NOMO-1 treated with DMSO at 0.1 percent for 48 hours (cell line): Measurements from ENCODE around the gene TM4SF4.

Source experiments
- DNase-seq: peaks from one replicate; lab custom pipeline; 2025; ENCODE audit not compliant: unreplicated experiment; lab: John Stamatoyannopoulos, UW

TM4SF4 gene

GRCh38 chr3:149511040-149511626, 36.6 kb downstream of the TM4SF4 start:
- no peak for DNase-seq

- DNase-seq: peak; percentile 48
Observed at GRCh38 chr3:149512073-149512782, 37.7 kb downstream of the TM4SF4 start.

DNA sequence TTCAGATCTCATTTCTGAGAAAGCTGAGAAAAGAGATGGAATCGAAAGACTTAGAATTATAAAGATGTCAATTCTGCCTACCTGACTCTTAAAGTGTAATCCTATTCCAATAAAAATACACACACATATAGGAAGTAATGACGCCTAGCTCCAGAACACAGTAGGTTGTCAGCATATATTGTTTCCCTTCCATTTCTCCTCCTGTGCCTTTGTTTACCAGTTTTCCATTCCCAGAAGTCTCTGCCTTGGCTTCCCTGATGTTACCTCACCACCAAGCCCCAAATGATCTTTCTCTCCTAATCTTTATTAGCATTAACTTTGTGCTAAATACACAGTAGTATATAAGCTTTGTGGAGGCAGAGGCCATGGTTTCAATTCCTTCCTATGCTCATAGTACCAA, 40.0 kb downstream of the TM4SF4 start:
- DNase-seq: no peak

GRCh38 chr3:149515249-149515648, 40.8 kb downstream of the TM4SF4 start:
- DNase-seq: no peak

GRCh38 chr3:149516920-149517319, 42.4 kb downstream of the TM4SF4 start:
- DNase-seq: no peak

DNA sequence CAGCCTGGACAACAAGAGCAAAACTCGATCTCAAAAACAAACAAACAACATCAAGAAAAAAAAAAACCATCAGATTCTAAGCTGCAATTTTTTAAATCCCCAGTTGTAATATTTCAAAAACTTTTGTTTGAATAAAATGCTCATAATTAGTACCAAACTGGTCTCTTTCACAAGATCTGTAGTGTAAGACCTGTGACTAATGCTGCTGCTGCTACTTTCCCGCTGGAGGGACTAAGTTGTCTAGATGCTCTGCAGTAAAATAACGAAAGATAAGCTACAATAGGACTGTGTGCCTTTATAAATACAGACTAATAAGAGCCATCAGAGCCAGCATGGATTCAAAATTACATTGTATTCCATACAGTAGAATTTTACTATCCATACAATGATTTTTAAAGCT, 45.4 kb downstream of the TM4SF4 start:
- no peak for DNase-seq

GRCh38 chr3:149523512-149524299, 49.2 kb downstream of the TM4SF4 start:
- no peak for DNase-seq

- no peak for DNase-seq
Observed at GRCh38 chr3:149527531-149528339, 53.2 kb downstream of the TM4SF4 start.

GRCh38 chr3:149528340-149528650, 53.8 kb downstream of the TM4SF4 start:
- DNase-seq: no peak

DNA sequence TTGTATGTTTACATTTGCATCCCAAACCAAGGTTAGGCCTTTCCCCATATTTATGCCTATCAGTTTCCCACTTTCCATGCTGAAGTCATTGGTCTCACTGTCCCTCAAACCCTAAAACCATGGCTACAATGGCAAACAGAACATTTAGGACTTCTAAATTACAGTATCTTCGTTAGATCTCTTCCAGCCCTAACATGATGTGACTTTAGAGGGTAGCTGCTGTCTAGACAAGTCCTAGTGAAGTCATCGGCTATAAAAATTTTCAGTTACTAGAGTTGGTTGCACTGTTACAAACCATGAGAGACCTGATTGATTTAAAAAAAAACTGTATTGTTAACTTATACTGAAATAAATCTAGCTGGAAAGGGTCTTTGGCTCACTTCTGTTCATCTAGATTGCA, 54.6 kb downstream of the TM4SF4 start:
- DNase-seq: no peak

DNA sequence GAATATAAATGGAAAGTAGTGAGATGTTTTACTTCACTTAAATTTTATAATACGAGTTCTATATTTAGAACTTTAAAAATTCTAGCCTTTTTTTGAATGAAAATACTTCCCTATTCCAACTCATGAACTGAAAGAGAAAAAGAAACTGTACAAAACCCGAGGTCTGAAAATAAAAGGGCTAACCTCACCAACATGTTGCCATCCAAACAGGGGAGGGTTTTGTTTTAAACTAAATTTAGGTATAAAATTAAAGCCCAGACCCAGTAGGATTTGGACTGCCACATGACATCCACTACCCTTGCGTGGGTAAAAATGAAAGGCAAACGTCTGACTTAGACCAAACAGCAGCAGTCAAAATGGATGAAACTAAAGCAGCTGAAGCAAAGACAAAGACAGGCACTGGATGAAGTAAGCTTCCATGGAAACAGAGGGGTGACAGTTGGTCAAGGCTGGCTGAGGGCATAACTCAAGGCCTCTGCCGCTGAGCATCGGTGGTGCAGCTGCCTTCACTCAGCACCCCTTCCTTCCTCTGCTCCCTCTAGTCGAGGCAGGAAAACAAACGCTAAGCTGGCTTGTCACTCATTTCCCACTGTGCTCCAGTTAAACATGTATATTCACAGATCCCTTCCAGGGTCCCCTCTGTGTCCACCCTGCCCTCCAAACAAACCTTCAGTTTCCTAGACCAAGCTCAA, 58.1 kb downstream of the TM4SF4 start:
- DNase-seq: peak; percentile 21

DNA sequence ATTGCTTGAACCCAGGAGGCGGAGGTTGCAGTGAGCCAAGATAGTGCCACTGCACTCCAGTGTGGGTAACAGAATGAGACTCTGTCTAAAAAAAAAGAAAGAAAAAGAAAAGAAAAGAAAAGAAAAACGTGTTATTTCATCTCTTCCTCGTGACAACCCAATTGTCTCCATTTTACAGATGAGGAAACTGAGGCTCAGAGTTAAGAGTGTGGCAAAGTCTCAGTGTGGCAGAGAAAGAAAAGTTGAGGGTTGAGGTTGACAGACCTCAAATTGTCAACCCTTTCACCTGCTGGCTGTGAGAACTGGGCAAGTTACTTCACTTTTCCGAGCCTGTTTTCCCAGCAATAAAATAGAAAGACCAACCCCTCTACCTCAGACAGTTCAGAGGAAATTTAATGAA, 59.6 kb downstream of the TM4SF4 start:
- no peak for DNase-seq

- DNase-seq: no peak
Observed at GRCh38 chr3:149534671-149535332, 60.3 kb downstream of the TM4SF4 start.

DNA sequence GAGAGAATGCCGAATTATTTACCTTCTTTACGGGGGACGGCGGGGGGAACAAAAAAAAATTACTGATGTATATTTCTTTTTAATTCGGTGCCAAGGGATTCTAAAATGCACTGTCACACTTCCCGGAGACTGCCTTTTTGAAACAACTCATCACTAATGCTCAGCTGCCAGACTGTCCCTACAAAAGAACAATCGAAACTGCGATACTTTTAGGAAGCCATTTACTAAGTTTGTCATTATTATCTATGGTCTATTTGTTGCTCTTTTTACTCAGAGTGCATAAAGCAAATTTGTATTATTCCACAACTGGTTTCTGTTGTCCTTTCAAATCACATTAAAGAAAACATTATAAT, 60.8 kb downstream of the TM4SF4 start:
- no peak for DNase-seq

DNA sequence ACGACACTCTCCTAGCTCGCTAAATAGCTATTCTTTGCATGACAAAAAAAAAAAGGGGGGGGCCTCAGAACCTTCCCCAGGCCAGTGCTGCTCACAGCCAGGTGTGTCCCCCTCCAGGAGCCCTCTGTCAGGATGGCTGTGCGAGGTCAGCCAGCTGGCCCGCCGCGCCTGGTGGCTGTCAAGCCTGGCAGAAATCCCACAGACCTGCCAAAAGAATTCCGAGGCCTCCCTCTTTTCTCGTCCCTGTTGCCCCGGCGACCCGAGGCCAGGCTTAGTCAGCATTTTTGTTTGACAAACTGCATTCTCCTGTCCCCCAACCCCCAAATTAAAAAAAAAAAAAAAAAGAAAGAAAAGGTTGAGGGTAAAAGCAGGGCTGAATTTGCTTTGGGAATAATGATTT, 61.9 kb downstream of the TM4SF4 start:
- no peak for DNase-seq

DNA sequence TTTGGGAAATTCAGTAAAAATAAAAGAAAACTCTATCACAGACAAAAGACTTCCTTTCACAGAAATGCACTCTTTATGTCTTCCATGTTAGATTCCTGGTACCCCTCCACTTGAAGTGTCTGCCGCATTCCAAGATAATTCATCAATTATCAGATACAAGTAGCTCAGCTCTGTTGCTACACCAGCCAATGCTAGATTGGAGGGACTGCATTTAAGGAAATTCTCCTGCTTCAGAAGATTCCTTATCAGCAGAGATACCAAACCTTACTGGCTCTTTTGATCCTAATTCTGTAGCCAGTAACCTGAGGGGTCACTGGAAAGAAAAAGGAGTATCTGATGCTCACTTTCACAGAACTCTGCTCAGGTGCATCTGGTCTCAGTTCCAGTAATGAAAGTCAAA, 63.9 kb downstream of the TM4SF4 start:
- DNase-seq: no peak

DNA sequence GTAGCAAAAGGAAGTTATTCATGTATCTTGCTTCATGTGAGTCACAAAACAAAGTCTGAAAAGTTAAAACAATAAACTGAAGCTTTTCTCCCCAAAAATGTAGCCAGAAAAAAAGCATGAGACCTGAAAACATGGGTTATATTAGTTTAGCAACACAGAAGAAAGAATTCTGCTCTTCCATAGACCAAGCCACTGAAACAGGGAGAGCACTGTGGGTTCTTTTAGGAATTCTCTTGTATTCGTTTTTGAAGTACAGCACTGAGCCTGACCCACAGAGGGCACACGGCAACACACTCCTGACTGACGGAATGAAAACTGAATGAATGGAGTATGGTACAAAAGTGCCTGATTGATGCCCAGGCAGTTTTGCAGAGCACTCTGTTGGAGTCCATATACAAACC, 66.6 kb downstream of the TM4SF4 start:
- no peak for DNase-seq

GRCh38 chr3:149542375-149543312, 68.1 kb downstream of the TM4SF4 start:
- no peak for DNase-seq

DNA sequence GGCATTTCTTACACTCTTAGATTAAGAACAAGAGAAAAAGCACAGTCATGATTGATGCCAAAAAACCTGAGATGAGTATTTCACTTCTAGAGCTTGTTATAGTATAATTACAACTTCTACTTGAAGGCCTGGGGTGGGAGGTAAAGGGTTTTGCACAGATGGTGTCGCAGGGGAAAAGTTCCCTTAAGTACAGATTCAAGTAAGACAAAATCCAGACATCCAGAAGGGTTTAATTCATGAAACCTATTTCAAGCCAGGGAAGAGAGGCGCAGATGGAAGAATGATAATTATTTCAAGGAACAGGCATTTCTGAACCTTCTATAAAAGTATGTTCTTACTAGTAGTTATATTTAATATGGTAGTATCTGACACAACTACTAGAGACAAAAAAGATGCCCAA, 70.6 kb downstream of the TM4SF4 start:
- DNase-seq: no peak
